Fibroblast of gingiva (primary cell): ENCODE measurements around the gene MMP21.
A peak's percentile ranks its signal among the peaks of the same experiment; 100 is the strongest.

Experiments
- DNase-seq: peaks from one replicate; pipeline ENCODE4 v3.0.0-alpha.2; 2011; ENCODE audit warnings: low read depth

MMP21 gene

DNA sequence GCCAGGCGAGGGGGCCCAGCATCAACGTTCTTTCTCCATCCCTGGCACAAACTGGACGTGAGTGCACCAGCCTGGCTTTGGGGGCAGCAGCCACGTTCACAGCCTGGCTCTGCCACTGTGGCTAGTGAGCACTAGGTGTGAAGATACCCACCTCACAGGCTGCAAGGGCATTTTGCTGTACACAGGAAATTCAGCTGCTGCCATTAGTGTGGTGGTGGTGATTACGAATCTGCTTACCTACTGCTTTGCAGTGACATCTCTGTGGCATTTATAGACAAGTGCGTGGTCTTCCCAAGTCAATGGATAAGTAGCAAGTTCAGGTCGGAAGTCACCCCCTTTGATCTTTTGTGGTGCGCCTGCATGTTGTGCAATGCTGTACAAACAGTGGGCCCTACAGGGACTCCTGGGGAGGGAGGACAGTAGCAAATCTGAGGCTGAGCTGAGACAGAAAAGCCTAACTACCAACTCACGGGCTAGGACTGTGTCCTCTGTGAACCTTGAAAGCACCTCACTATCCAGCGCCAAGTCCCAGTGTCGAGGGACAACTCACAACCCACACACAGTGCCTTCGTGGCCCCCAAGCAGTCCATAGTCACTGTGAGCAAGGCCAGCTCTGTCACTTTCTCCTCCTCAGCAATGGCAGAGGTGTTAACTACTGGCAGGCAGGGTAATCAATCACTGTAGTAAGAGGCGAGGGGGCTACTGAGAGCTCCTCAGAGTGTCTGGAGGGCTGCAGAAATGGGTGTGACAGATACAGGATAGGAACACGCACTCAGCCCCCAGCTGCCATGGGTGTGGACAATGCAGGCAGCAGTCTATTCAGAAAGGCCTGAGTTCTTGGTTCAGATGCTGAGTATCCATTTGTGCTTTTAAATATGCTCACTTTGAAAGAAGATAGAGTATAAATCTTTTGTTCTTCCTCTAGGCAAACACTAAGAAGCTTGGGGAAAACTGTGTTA lies 17.0 kb upstream of the MMP21 start:
- no peak for DNase-seq

GRCh38 chr10:125788156-125789034 lies 12.8 kb upstream of the MMP21 start:
- no peak for DNase-seq

GRCh38 chr10:125785791-125786190 lies 10.2 kb upstream of the MMP21 start:
- DNase-seq = no peak

DNA sequence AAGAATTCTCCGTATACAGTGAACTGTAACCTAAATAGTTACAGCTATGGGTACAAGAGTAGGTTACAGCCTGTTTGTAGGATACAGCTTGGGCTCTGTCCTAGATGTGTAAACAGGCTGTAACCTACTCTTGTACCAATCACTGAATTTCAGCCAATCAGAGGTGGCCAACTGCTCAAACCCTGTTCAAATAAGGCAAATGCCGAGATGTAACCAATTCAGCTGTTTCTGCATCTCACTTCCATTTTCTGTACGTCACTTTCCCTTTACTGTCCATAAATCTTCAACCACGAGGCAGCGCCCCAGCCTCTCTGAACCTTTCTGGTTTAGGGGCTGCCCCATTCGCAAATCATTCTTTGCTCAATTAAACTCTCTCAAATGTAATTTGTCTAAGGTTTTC lies 8.3 kb upstream of the MMP21 start:
- no peak for DNase-seq

GRCh38 chr10:125783408-125783807 lies 7.8 kb upstream of the MMP21 start:
- DNase-seq = no peak

DNA sequence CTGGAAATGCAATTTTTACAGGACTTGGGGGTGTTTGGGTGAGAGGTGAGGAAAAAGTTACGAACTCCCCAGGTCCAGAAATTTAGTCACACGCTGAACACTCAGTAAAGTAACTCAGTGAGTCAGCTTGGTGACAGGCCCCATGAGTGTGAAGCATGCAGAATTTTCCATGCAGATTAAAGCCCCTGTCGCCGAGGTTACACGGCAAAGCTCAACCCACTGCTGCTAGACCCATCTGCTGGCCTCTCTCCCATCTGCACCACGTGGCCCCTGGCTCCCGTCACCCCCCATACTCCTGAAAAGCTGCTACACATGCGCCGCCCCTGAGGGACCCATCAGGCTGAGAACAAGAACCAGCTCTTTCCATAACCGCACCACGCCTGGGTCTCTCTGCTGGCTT lies 7.0 kb upstream of the MMP21 start:
- no peak for DNase-seq

- DNase-seq = no peak
Observed at GRCh38 chr10:125782054-125782453, 6.4 kb upstream of the MMP21 start.

DNA sequence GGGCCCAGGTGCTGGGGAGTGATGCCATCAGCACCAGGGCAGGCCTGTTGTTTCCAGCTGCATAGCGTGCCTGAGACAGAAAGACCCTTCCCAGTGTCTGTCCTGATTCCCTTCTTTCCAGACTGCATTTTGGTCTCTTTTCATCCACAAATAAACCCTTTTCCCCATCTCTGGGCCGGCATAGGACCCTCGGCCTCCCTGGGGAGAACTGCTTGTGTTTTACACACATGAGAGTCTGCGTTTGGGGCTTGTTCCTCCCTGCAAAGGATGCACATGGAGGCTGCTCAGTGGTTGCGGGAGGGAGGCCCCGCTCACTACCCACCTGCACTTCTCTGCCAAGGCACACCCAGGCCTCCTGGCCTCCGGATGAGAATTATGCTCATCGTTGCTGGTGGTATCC lies 5.8 kb upstream of the MMP21 start:
- DNase-seq = no peak

DNA sequence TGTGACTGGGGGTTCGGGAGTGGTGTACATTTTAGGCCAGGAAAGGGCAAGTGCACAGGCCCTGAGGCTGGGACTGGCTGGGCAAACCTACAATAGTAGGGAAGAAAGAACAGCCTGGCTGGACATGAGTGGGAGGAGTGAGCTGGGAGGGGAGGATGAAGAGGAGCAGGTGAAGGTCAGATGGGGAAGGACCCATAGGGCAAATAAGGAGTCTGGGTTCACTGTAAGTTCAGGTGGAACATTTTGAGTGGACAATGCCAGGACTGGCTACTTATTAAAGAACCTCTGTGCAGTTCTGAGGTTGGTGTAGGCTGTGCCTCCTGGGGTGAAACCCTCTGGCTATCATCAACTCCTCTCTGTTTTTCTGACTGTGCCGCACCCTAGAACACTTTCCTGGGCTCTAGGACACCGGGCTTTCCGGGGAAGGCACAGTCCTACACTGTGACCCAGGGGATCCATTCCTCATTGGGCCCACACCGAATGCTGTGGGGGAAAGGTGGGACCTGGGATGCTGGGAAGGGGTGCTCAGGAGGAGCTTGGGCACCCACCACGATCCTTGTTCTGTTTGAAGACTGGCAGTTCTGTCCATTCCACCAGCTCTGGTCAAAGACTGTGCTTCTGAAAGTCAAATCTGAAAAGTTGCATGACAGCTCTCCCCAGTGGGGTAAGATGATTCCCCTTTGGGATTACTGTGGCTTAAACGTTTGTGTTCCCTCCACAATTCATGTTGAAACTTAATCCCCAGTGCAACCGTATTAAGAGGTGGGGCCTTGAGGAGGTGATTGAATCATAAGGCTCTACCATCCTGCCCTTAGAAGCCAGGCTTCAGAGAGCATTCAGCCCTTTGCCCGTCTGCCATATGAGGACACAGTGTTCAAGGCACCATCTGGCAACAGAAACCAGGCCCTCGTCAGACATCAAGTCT lies 4.0 kb upstream of the MMP21 start:
- DNase-seq = peak; percentile 22

DNA sequence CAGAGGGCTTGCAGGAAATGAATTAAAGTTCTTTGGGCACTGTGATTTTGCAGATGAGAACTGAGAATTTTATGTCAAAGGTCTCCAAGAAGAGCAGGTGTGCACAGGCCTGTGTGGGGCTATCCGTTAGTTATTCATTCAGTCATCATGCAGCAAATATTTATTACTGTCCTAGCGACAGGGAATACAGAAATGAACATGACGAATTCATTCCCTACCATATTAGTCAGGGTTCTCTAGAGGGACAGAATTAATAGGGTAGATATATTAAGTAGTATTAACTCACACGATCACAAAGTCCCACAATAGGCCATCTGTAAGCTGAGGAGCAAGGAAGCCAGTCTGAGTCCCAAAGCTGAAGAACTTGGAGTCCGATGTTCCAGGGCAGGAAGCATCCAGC lies 2.9 kb upstream of the MMP21 start:
- DNase-seq = no peak

- DNase-seq = no peak
Observed at GRCh38 chr10:125777806-125778205, 2.2 kb upstream of the MMP21 start.

- DNase-seq = no peak
Observed at GRCh38 chr10:125774581-125775191, 935 bp downstream of the MMP21 start.

DNA sequence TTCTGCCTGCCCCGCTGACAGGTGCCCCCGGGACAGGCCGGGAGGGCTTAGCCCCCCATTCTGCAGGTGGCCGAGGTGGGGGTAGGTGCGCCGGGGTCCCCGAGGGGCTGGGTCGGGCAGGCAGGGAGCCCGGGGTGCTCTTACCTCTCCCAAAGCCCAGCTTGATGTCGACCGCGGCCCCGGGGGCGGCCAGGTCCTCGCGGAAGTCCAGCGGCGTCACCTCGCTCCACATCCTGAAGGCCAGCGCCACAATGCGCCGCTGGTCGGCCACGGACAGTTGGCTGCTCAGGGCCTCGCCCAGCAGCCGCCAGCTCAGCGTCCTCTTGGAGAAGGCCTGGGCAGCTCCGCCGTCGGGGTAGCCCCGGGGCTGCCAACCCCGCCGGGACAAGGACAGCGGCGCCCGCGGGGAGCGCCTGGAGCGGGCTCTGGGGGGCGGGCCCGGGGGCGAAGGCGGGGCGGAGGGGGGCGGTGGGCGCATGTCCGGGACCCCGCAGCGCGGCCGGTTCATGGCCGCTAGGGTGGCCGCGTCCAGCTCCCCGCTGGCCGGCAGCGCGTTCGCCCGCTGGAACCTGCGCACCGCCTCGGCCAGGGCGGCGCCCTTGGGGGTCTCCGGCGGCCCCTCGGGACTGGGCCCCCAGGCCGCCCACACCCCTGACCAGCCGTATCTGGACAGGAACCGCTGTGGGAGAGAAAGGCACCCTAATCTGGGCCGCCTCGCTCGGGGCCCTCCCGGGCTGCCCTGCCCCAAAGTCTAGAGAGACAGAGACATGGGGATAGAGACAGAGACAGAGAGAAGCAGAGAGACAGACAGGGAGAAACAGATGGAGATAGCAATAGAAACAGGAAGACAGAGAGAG lies 1.7 kb downstream of the MMP21 start:
- no peak for DNase-seq

- no peak for DNase-seq
Observed at GRCh38 chr10:125772864-125773180, 2.8 kb downstream of the MMP21 start.

GRCh38 chr10:125772112-125772863 lies 3.3 kb downstream of the MMP21 start:
- DNase-seq = no peak

GRCh38 chr10:125770844-125771243 lies 4.8 kb downstream of the MMP21 start:
- no peak for DNase-seq

- DNase-seq = no peak
Observed at GRCh38 chr10:125769175-125769574, 6.4 kb downstream of the MMP21 start.

- DNase-seq = peak; percentile 48
Observed at GRCh38 chr10:125768219-125768855, 7.3 kb downstream of the MMP21 start.

DNA sequence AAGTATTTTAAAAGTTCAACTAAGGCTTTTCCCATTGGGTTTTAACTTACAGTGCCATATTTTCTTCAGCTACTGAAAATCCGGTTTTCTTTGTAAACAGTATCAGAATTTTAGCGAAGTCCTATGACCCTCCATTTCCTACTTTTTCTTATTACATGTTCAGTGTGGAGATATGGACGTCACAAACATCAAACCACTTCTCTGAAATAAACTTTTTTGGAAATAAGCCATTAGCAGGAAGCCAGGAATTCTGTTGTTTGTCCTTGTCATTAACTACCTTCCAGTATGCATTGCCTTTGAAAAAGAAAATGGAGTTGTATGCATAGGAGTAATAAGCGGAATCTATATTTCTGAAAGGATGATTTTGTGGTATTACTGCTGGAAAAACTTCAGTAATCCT lies 9.1 kb downstream of the MMP21 start:
- no peak for DNase-seq
